T47D (cell line): Measurements from ENCODE around the gene SAMM50.

Source experiments
- DNase-seq, 2 experiments: peaks; one replicate each; pipeline versions ENCODE4 v3.0.0 to v3.0.0-alpha.2; 2011 to 2012; ENCODE audit warnings: low read depth in 1 of 2, low spot score in 1 of 2
- JUND ChIP-seq: IDR thresholded peaks from 2 replicates; pipeline ENCODE4 v1.6.1; 2012; ENCODE audit warnings: low read depth
- in situ Hi-C: cut with HindIII; loops from 2 replicates; pipeline ENCODE4 v1.10.0; 2016; ENCODE audit warnings: low sequenced_read_pairs, low pct_unique_long_range_greater_than_20kb

SAMM50 gene

GRCh38 chr22:43955040-43955882, at the start of gene SAMM50:
SAMM50 (plus strand) TSS chr22:43955442; CDS start chr22:43955578, 136 bp downstream.
- no peak for TF ChIP-seq JUND
- peak; percentile 86 to 93 for DNase-seq
- in situ Hi-C loops = no loop called here

GRCh38 chr22:43905681-43906080, 49.6 kb upstream of the SAMM50 start:
- DNase-seq = no peak
- in situ Hi-C loops = no loop called here
- no peak for TF ChIP-seq JUND

- in situ Hi-C loops = no loop called here
- no peak for TF ChIP-seq JUND
- no peak for DNase-seq
These were observed 45.5 kb upstream of the SAMM50 start for GRCh38 chr22:43909708-43910107.

GRCh38 chr22:43910178-43910695, 45.0 kb upstream of the SAMM50 start:
- no peak for DNase-seq
- in situ Hi-C loops = no loop called here

GRCh38 chr22:43911351-43911750, 43.9 kb upstream of the SAMM50 start:
- DNase-seq = no peak
- no peak for TF ChIP-seq JUND
- in situ Hi-C loops = no loop called here

More at GRCh38 chr22:43910178-43910695, 45.0 kb upstream of the SAMM50 start:
- no peak for TF ChIP-seq JUND

GRCh38 chr22:43917521-43917920, 37.7 kb upstream of the SAMM50 start:
- no peak for DNase-seq
- in situ Hi-C loops = no loop called here
- TF ChIP-seq JUND = no peak

GRCh38 chr22:43919106-43919973, 35.9 kb upstream of the SAMM50 start:
- TF ChIP-seq JUND = no peak
- DNase-seq = peak in 1 of 2 experiments; percentile 61
- in situ Hi-C loops = no loop called here

- DNase-seq = peak in 1 of 2 experiments; percentile 77
- no peak for TF ChIP-seq JUND
- in situ Hi-C loops = no loop called here
These were observed 33.9 kb upstream of the SAMM50 start for GRCh38 chr22:43921370-43921769.

GRCh38 chr22:43922123-43922522, 33.1 kb upstream of the SAMM50 start:
- in situ Hi-C loops = no loop called here
- no peak for TF ChIP-seq JUND
- peak in 1 of 2 experiments; percentile 88 for DNase-seq

- no peak for TF ChIP-seq JUND
- in situ Hi-C loops = no loop called here
- DNase-seq = no peak
These were observed 32.1 kb upstream of the SAMM50 start for GRCh38 chr22:43923191-43923590.

GRCh38 chr22:43923631-43924464, 31.4 kb upstream of the SAMM50 start, which contains the start of gene PNPLA3:
PNPLA3 (plus strand) TSS chr22:43923805; CDS start chr22:43923912, 107 bp downstream.
- peak; percentile 87 to 91 for DNase-seq
- in situ Hi-C loops = no loop called here
- no peak for TF ChIP-seq JUND

GRCh38 chr22:43924877-43925276, 30.4 kb upstream of the SAMM50 start:
- in situ Hi-C loops = no loop called here

More at GRCh38 chr22:43924877-43925276, 30.4 kb upstream of the SAMM50 start:
- TF ChIP-seq JUND = no peak
- no peak for DNase-seq
